Mesendoderm (in vitro differentiated cells): ENCODE measurements around the gene SLC25A13.
A peak's percentile ranks its signal among the peaks of the same experiment; 100 is the strongest.

Experiments
- DNase-seq: peaks from one replicate; pipeline ENCODE4 v3.0.0; 2013
- H2AK5ac ChIP-seq: 2 replicates; pipeline ENCODE4 v1.6.1; 2013; ENCODE audit warnings: low read length, inconsistent platforms
- H2BK120ac ChIP-seq: 2 replicates; pipeline ENCODE4 v1.6.1; 2013; ENCODE audit warnings: low read depth, mild to moderate bottlenecking, low read length, moderate library complexity, mixed read lengths
- H2BK15ac ChIP-seq: replicated peaks from 2 replicates; pipeline ENCODE4 v1.6.1; 2013; ENCODE audit warnings: low read depth, mild to moderate bottlenecking, moderate library complexity
- H2BK5ac ChIP-seq: 2 replicates; pipeline ENCODE4 v1.6.1; 2013; ENCODE audit warnings: low read length, inconsistent platforms
- H3K18ac ChIP-seq: 2 replicates; pipeline ENCODE4 v1.6.1; 2013; ENCODE audit warnings: mild to moderate bottlenecking, low read length, mixed read lengths
- H3K23ac ChIP-seq: one replicate; pipeline ENCODE4 v1.6.1; 2013; ENCODE audit warnings: low read length
- H3K27ac ChIP-seq: 2 replicates; pipeline ENCODE4 v1.5.1; 2013; ENCODE audit warnings: low read depth, mild to moderate bottlenecking, inconsistent platforms, low read length, moderate library complexity
- H3K27me3 ChIP-seq: 2 replicates; pipeline ENCODE4 v1.6.1; 2013; ENCODE audit warnings: low read length, control low read depth, mild to moderate bottlenecking, inconsistent platforms; ENCODE audit not compliant: insufficient read depth, poor library complexity
- H3K36me3 ChIP-seq: 2 replicates; pipeline ENCODE4 v1.6.1; 2013; ENCODE audit warnings: low read length, inconsistent platforms; ENCODE audit not compliant: control insufficient read depth, insufficient read depth
- H3K4ac ChIP-seq: one replicate; pipeline ENCODE4 v1.6.1; 2013; ENCODE audit warnings: low read depth, mild to moderate bottlenecking, low read length, moderate library complexity
- H3K4me1 ChIP-seq: 2 replicates; pipeline ENCODE4 v1.6.1; 2013; ENCODE audit warnings: low read depth, low read length, inconsistent platforms; ENCODE audit not compliant: control insufficient read depth
- H3K4me2 ChIP-seq: 2 replicates; pipeline ENCODE4 v1.6.1; 2013; ENCODE audit warnings: low read length
- H3K4me3 ChIP-seq: 2 replicates; pipeline ENCODE4 v1.5.1; 2013; ENCODE audit warnings: mild to moderate bottlenecking, low read length
- H3K56ac ChIP-seq: one replicate; pipeline ENCODE4 v1.6.1; 2013; ENCODE audit warnings: low read length
- H3K79me1 ChIP-seq: 2 replicates; pipeline ENCODE4 v1.6.1; 2013; ENCODE audit warnings: low read length, inconsistent platforms
- H3K79me2 ChIP-seq: 2 replicates; pipeline ENCODE4 v1.6.1; 2013; ENCODE audit warnings: mild to moderate bottlenecking, low read length; ENCODE audit not compliant: control insufficient read depth, insufficient read depth
- H3K9ac ChIP-seq: 2 replicates; pipeline ENCODE4 v1.6.1; 2013; ENCODE audit warnings: low read length, inconsistent platforms
- H4K5ac ChIP-seq: one replicate; pipeline ENCODE4 v1.6.1; 2013; ENCODE audit warnings: low read length
- H4K8ac ChIP-seq: one replicate; pipeline ENCODE4 v1.6.1; 2013; ENCODE audit warnings: low read depth, mild to moderate bottlenecking, control low read depth, low read length, moderate library complexity
- WGBS: extraction: QIAGEN DNeasy Blood & Tissue Kit; methylation state at CpG from one replicate; pipeline ENCODE4 v1.1.7; 2013; ENCODE audit warnings: low lambda C conversion rate, missing lambda C conversion rate; ENCODE audit not compliant: insufficient coverage; ENCODE audit errors: extremely low coverage; 5-methylcytosine and 5-hydroxymethylcytosine counted together

SLC25A13 gene

DNA sequence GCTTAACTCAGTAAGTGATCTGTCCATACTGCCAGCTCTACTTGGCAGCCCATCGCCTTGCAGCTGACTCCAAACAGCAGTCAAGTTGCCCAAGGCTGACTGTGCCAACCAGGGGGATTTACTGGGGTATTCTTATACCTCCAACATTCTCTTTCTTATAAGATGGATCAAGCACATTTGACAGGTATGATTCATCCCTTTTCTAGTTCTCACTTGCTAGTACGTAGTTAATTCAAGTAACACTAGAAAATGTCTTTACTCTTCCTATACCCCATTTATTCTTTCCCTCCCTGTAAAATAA lies 77.0 kb downstream of the SLC25A13 start:
- peaks cover 2% of the 10 kb centered on the region for H3K79me2 ChIP-seq
- no peak overlapping the region for H3K9ac ChIP-seq
- no peak overlapping the region for H2BK5ac ChIP-seq
- no peak overlapping the region for H2BK120ac ChIP-seq
- H3K23ac ChIP-seq = no peak overlapping the region
- H3K4ac ChIP-seq = no peak overlapping the region
- no peaks in the 10 kb centered on the region for H3K27me3 ChIP-seq
- peaks cover 15% of the 10 kb centered on the region for H3K79me1 ChIP-seq
- no peak overlapping the region for H3K56ac ChIP-seq
- no peak overlapping the region for H4K8ac ChIP-seq
- H3K18ac ChIP-seq = no peak overlapping the region
- no peak overlapping the region for H3K27ac ChIP-seq
- no peak overlapping the region for H3K4me2 ChIP-seq
- no peak for DNase-seq
- H3K36me3 ChIP-seq = no peaks in the 10 kb centered on the region
- H2AK5ac ChIP-seq = no peak overlapping the region
- no peak overlapping the region for H2BK15ac ChIP-seq
- WGBS = no CpG with 5 or more reads among the region's 2 CpGs
- no peak overlapping the region for H3K4me3 ChIP-seq
- H3K4me1 ChIP-seq = peaks cover 6% of the 10 kb centered on the region
- no peak overlapping the region for H4K5ac ChIP-seq

GRCh38 chr7:96244244-96244991 lies 77.5 kb downstream of the SLC25A13 start:
- H3K9ac ChIP-seq = no peak overlapping the region
- no peak overlapping the region for H3K23ac ChIP-seq
- H3K4me3 ChIP-seq = no peak overlapping the region
- no peak overlapping the region for H3K4me2 ChIP-seq
- H4K8ac ChIP-seq = no peak overlapping the region
- H2BK120ac ChIP-seq = no peak overlapping the region
- no peak overlapping the region for H4K5ac ChIP-seq
- H2BK5ac ChIP-seq = no peak overlapping the region
- H3K27ac ChIP-seq = no peak overlapping the region
- H3K18ac ChIP-seq = no peak overlapping the region
- no peak overlapping the region for H2AK5ac ChIP-seq
- H3K56ac ChIP-seq = no peak overlapping the region
- WGBS = no CpG with 5 or more reads among the region's 6 CpGs
- no peak for DNase-seq
- peaks cover 2% of the 10 kb centered on the region for H3K79me2 ChIP-seq
- H3K4ac ChIP-seq = no peak overlapping the region
- H3K36me3 ChIP-seq = no peaks in the 10 kb centered on the region
- H2BK15ac ChIP-seq = no peak overlapping the region
- H3K27me3 ChIP-seq = no peaks in the 10 kb centered on the region
- H3K4me1 ChIP-seq = peaks cover 6% of the 10 kb centered on the region
- peaks cover 15% of the 10 kb centered on the region for H3K79me1 ChIP-seq

- Histone ChIP-seq H3K9ac (no peak overlapping the region), H3K56ac (no peak overlapping the region), H3K4me1 (peaks cover 6% of the 10 kb centered on the region), H3K27me3 (no peaks in the 10 kb centered on the region), H2BK5ac (no peak overlapping the region), H3K27ac (no peak overlapping the region), H3K79me2 (peaks cover 3% of the 10 kb centered on the region), H3K4me2 (no peak overlapping the region), H3K23ac (no peak overlapping the region), H3K4me3 (no peak overlapping the region), H3K79me1 (peaks cover 16% of the 10 kb centered on the region), H2BK120ac (no peak overlapping the region), H4K8ac (no peak overlapping the region), H3K4ac (no peak overlapping the region), H4K5ac (no peak overlapping the region), H2AK5ac (no peak overlapping the region), H2BK15ac (no peak overlapping the region), H3K18ac (no peak overlapping the region), H3K36me3 (no peaks in the 10 kb centered on the region)
- no CpG with 5 or more reads among the region's 2 CpGs for WGBS
- no peak for DNase-seq
These were observed 78.7 kb downstream of the SLC25A13 start for GRCh38 chr7:96243241-96243640.

- Histone ChIP-seq H3K56ac (no peak overlapping the region), H3K18ac (no peak overlapping the region), H2BK15ac (no peak overlapping the region), H2BK120ac (no peak overlapping the region), H3K4me1 (peaks cover 6% of the 10 kb centered on the region), H3K4me2 (no peak overlapping the region), H3K79me2 (peaks cover 3% of the 10 kb centered on the region), H3K36me3 (no peaks in the 10 kb centered on the region), H3K4ac (no peak overlapping the region), H3K4me3 (no peak overlapping the region), H3K79me1 (peaks cover 19% of the 10 kb centered on the region), H4K8ac (no peak overlapping the region), H2AK5ac (no peak overlapping the region), H3K23ac (no peak overlapping the region), H2BK5ac (no peak overlapping the region), H3K27ac (no peak overlapping the region), H3K9ac (no peak overlapping the region), H4K5ac (no peak overlapping the region), H3K27me3 (no peaks in the 10 kb centered on the region)
- peak; percentile 16 for DNase-seq
- WGBS = no CpG with 5 or more reads among the region's 3 CpGs
These were observed 80.0 kb downstream of the SLC25A13 start for GRCh38 chr7:96241855-96242254.

GRCh38 chr7:96238976-96239766 lies 82.7 kb downstream of the SLC25A13 start:
- WGBS = no CpG with 5 or more reads among the region's 3 CpGs
- H2BK15ac ChIP-seq = no peak overlapping the region

More at GRCh38 chr7:96238976-96239766, 82.7 kb downstream of the SLC25A13 start:
- Histone ChIP-seq H3K79me1 (peaks cover 21% of the 10 kb centered on the region), H2BK5ac (no peak overlapping the region), H3K4me2 (no peak overlapping the region), H3K18ac (no peak overlapping the region), H3K23ac (no peak overlapping the region), H4K5ac (no peak overlapping the region), H3K36me3 (peaks cover 1% of the 10 kb centered on the region), H3K4me3 (no peak overlapping the region), H2BK120ac (no peak overlapping the region), H3K27ac (no peak overlapping the region), H3K79me2 (peaks cover 3% of the 10 kb centered on the region), H3K4ac (no peak overlapping the region), H3K27me3 (no peaks in the 10 kb centered on the region), H3K4me1 (peaks cover 2% of the 10 kb centered on the region), H3K9ac (no peak overlapping the region), H3K56ac (no peak overlapping the region), H2AK5ac (no peak overlapping the region), H4K8ac (no peak overlapping the region)
- no peak for DNase-seq
